GM21717 (cell line): ENCODE results near the gene TOGARAM2.

Experiments
- ATAC-seq: cut with Tn5 transposase; IDR thresholded peaks from one replicate; pipeline ENCODE4 v1.9.1; 2021; ENCODE audit warnings: mild to moderate bottlenecking, moderate library complexity; ENCODE audit not compliant: unreplicated experiment

TOGARAM2 gene

GRCh38 chr2:29052807-29053206, 71.7 kb downstream of the TOGARAM2 start:
- ATAC-seq = no peak

DNA sequence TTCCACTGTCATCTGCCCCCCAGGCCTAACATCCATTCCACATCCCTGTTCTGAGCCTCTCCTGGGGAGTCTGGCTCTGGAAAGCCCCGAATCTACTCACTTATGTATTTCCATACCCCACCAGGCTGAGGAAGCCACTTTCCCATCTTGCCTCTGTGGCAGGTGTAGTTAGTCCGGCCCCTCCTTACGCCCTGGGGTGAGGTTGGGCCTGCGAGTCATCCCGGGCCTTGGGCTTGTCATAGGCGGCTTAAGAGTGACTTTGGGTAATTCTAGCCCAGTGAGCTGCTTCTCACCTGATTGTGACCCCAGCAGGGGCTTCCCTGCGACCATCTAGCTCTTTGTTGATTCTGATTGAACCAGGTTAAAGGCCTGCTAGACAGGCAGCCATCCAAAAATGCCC, 72.1 kb downstream of the TOGARAM2 start:
- ATAC-seq = peak; percentile 78

GRCh38 chr2:29053670-29054400, 72.7 kb downstream of the TOGARAM2 start:
- ATAC-seq = no peak

DNA sequence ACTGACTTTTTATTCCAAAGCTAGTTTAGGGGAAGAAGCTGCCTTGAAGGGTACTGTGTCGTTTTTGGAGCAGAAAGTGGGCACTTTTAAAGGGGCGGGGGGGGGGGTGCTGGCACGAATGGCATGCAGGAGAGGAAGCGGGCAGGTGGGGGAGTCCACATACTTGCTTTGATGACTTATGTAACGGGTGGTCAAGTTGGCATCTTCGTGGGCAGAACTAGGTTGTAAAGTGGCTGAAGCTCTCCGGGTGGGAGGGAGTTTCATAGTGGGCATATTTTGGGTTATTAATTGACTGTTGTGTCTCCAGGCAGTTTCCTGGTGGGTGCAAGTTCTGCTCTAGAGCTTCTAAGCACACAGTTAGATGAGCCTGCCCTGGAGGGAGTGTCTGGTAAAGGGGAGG, 73.3 kb downstream of the TOGARAM2 start:
- no peak for ATAC-seq

GRCh38 chr2:29055601-29056000, 74.5 kb downstream of the TOGARAM2 start:
- no peak for ATAC-seq

DNA sequence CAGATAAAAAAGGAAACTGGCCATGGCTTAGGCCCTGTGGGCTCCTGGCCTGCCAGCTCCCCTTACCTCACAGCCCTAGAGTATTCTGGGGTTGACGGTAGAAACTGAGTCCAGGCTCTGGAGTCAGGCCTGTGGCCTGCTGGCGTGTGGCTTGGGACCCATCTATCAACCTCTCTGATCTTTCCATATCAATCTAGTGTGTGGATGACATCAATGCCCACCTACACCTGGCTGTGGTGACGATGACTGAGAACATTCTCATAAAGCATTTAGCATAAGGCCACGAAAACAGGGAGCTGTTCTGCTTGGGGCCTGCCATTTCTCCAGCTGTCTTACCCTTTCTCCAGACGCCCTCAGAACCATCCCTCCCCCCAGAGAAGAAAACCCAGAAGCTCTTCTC, 75.4 kb downstream of the TOGARAM2 start:
- no peak for ATAC-seq

DNA sequence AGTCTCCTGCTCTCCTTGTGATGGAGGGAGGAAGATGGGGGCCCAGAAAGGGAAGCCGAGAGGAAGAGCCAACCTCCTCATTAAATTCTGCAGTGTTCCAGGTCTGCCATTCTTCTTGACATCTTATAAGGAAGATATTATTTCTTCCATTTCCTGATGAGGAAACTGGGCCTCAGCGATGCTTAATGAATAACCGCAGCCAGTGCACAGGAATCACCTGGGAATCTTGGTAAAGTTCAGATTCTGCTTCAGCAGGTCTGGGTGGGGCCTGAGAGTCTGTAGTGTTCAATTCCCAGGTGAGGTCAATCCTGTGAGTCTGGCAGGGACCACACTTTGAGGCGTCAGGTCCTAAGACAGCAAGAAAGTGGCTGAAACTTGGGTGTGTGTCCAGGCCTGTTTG, 75.9 kb downstream of the TOGARAM2 start:
- ATAC-seq = no peak

DNA sequence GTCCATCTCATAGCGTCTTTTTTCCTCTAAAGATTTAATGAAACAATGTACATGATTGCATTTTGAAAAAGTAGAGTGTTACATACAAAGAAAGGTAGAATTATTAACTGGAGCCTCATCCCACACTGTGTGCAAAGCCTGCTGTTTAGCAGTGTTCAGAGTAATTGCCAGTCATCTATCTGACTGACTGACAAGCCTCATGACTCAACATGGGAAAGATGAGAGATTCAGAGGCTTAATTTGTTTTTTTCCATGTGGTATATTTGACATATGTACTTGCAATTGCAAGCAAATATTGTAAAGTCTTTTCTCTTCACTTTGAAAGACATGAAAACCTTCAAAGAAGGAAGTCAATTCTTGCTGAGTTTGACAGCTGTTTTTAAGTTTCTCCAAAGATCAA, 78.5 kb downstream of the TOGARAM2 start:
- no peak for ATAC-seq

DNA sequence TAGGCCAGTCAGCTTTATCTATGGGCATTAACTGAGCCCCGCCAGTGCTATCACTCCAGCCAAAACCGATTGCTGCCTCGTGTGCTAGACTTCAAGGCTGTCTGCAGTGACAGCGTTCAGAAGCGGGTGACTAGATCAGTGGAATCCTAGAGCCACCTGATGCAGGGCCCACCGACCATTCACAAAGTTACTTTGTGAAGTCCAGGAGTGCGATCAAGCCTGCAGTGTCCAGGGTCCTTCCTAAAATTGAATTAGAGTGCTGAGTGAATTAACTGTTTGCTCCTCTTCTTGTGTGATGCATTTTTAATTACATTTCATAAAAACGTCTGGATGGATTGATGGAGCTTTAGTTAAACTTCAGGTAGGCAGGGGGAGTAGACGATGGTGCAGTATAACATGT, 79.3 kb downstream of the TOGARAM2 start:
- no peak for ATAC-seq

- no peak for ATAC-seq
These were observed 80.1 kb downstream of the TOGARAM2 start for GRCh38 chr2:29061176-29061575.

- ATAC-seq = no peak
These were observed 80.5 kb downstream of the TOGARAM2 start for GRCh38 chr2:29061616-29062015.

- ATAC-seq = no peak
These were observed 81.3 kb downstream of the TOGARAM2 start for GRCh38 chr2:29062371-29062770.

- no peak for ATAC-seq
These were observed 82.0 kb downstream of the TOGARAM2 start for GRCh38 chr2:29063056-29063455.

DNA sequence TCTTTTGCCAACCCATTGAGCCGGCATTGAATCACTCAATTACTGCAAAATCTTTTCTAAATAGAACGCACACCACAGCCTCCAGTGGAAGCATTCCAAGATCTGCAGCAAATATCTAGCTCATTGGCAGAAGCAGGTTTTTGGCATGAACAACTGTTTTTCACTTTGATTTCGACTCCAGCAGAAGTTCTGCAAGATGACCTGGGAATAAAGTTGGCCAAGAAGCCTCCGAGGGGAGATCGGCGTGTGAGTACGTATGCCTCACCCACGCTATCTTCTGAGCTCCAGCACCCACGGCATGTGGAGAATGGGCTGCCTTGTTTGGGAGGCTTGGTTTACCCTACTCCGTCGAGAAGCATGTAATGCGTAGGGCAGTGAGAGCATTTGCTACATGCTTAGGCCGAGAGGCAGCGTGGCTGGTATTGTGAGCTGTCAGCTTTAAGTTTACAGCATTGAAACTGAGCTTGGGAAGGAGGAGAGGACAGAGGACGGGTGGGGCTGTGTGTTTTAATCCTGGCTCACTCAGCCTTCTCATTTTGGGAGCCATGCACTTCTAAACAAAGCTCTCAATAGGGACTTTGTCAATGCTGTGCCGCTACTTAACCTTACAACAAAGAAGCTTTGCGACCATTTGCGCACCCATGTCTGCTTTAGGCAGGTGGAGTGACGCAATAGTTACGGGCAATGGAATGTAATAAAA, 82.7 kb downstream of the TOGARAM2 start:
- no peak for ATAC-seq

GRCh38 chr2:29064346-29064715, 83.2 kb downstream of the TOGARAM2 start:
- no peak for ATAC-seq

DNA sequence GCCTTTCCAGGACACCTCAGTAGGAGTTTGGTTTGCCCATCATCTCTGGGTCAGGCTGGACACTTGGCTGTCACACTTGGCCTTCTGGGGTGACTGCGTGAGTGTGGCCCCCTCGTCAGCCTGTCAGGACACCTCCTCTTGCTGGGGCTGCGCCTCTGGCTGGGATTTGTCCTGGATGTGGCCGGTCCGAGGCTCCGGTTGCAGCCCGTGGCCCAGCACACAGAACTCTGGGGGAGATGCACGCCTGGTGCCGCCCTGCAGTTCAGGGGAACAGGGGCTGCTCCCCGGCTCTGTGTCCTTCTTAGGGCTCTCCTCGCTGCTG, 83.6 kb downstream of the TOGARAM2 start:
- no peak for ATAC-seq

DNA sequence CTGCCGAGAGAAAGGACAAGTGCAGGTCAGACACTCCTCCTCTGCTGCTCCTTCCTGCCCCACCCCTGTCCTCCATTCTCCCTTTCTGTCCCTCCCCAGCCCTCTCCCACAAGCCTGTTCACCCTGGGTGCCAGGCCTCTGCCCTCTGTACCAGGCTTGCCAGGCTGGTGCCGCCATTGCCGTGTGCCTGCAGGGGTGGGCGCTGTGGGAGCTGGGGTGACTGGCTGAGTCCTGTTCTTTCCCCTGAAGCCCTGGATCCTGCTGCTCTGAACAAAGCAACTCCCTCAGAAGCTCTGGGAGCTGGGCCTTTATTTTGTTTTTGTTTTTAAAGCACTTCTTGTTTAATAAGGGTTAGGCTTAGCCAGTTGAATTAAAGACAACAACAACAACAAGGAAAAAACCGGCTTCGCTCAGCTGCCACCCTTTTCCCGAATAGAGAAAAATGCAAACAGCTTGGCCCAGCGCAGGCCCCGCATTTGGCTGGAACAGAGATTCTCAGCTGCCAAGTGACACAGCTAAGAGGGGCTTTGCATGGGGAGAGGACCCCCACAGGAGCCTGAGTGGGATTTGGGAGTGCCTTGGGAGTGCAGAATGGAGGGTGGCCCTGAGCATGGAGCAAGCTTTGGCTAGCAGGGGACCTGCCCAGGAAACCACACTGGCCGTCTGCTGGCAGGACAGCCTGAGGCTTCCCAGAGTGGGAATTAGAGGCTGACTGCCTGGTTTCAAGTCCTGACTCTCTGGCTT, 84.1 kb downstream of the TOGARAM2 start:
- no peak for ATAC-seq

DNA sequence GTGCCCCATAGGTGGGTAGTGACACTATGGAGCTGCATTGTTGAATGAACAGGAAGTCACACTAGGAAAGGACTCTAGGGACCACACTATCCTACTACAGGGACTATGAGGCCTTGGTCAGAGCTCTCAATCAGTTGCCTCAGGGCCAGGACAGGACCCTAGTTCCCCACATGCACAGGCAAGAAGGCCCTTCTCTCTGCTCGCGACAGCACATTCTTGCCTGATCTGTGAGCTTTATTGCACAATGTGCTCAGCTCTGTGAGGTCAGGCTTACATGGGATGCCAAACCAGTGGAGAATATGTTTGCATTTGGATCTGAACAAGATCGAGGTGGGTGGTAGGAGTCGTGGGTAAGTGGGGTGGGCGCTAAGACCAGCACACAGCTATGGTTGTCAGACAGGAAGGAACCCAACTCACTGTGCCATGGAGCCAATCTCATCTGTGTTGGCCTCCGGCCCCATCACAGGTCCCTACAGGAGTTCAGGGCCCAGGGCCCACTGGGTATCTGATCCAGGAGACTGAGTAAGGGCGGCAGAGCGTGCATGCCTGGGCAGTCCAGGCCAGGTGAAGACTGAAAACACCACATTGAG, 85.3 kb downstream of the TOGARAM2 start:
- ATAC-seq = no peak

- ATAC-seq = no peak
These were observed 86.0 kb downstream of the TOGARAM2 start for GRCh38 chr2:29066997-29067605.

DNA sequence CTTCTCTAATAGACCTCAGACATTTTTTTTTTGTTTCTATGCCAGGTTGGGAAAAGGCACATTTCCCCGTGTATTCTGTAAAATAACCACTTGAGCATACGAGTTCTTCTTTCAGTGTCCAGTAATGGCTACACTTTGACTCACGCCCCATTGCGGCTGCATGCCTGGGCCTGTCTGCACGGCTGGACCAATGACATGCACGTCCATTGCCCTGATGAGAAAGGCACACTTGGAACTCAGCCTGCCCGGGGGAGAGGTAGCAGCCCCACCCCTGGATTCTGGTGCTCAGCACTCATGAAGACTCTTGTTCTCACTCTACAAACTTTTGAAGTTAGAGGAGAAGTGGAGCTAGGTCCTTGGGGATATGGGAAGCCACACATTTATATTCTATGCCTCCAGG, 87.4 kb downstream of the TOGARAM2 start:
- no peak for ATAC-seq

- no peak for ATAC-seq
These were observed 89.4 kb downstream of the TOGARAM2 start for GRCh38 chr2:29070526-29070925.
